GM15510 (cell line): ENCODE data around the gene FOXL2.

Experiments
- POLR2A ChIP-seq: IDR thresholded peaks from 3 replicates; pipeline ENCODE4 v1.6.1; 2011; ENCODE audit warnings: borderline replicate concordance; ENCODE audit not compliant: insufficient read length; ENCODE audit errors: extremely low read depth

Gene FOXL2

DNA sequence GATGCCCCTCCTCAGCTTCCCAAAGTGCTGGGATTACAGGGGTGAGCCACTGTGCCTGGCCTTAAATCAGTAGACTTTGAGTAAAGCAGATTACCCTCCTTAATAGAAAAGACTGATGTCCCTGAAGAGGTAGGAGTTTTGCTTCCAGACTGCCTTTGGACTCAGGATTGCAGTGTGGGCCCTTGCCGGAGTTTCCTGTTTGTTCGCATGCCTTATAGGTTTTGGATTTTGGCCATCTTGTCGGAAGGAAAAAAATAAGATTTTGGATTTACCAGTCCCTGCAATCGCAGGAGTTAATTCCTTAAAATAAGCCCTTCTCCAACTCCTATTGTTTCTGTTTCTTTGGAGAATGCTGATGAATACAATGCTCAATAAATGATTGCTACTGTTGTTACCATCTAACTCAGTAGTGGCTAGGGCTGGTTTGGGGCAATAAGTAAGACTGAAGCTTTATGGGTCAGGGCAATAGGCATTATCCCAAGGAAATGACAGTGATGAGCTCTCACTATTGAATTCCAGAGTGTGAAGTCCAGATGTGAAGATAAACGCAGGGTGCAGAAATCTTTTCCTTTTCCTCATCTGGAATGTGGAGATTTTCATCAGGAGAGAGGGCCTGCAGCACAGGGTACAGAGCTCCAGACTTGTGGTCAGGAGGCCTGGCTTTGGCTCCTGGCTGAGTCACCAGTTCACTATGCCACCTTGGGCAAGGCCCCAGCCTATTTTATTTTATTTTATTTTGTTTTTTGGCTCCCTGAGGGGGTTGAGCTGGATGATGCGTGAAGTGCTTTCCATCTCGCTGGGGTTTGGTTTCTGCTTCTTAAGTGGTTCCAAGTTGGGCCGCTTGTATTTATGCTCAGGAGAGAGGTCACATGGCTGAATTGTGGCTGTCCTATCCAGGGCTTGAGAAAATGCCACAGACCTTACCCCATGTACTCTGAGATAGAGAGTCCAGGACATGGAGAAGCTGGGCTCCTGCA, 25.3 kb downstream of the FOXL2 start:
- TF ChIP-seq POLR2A: no peak

DNA sequence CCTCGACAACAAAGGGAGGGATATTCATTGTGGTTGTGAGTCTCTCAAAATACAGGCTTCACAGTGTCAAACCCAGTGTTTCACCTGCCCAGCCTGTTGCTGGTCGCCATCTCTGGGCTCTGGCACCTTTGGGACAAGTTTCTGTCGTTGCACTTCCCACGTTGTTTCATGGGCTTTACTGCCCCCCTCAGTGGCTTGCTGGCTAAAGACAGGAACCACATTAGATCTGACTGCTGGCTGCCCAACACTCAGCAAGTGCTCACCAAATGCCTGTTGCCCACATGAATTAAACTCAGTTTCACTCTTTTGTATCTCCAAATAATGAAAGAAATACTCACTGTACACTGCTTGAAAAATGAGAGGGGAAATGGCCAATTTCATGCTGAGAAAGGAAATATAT, 27.6 kb downstream of the FOXL2 start:
- TF ChIP-seq POLR2A: no peak

DNA sequence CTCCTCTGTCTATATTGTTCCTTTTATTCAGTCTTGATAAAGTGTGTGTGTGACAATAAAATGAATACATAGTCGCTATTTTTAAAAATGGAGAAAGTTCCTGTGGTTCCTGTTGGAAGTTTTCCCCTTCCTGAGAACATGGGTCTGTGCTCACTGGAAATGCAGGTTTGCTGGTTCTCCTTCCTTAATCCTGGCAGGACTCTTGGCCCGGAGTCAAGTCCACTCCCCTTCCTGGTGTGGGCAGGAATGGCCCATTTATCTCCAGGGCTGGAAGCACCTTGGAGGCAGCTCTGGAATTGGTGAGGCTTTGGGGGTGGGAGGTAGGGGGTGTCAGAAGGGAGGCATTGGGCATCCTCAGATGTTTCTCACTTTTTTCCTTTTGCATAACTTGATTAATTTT, 30.1 kb downstream of the FOXL2 start:
- no peak for TF ChIP-seq POLR2A

DNA sequence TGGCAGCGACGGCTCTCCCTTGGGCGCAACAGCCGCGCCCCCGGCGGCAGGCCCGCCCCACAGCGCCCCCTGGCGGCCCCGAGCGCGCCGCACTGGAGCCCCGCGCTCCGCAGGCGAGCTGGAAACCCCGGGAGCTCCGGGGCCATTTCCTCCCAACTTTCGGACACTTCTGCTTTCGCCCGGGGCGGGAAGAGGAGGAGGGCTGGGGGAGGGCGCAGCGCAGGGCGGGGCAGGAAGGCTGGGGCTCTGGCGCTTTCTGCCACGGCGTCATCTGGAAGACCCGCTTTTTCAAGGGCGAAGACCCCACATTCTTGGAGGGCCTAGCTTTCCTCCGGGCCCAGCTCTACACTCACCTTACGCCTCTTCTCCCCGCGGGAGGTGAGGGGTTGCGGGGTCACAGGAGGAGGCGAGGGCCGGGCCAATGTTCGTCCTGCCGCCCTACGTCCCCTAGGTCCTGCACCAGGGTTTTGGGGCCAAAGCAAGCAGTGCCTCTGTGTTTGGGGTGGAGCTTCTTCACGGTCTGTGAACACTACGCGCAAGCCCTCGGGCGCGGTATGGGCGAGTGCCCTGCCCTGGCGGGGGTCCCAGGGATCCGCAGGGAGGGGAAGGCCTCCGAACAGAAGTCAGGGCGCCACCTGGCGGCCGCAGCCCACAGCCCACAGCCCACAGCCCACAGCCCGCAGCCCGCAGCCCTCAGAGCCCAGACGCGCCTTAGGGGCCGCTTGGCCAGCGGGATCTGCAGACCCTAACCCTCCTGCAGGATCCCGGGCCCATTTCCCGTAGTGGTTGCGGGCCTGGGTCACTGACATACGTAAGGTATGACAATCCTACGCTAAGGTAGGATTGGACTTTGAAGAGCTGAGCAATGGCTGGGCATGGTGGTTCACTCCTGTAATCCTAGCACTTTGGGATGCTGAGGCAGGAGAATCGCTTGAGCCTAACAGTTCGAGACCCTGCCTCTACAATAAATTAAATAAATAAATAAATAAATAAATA, 31.1 kb downstream of the FOXL2 start:
- no peak for TF ChIP-seq POLR2A

DNA sequence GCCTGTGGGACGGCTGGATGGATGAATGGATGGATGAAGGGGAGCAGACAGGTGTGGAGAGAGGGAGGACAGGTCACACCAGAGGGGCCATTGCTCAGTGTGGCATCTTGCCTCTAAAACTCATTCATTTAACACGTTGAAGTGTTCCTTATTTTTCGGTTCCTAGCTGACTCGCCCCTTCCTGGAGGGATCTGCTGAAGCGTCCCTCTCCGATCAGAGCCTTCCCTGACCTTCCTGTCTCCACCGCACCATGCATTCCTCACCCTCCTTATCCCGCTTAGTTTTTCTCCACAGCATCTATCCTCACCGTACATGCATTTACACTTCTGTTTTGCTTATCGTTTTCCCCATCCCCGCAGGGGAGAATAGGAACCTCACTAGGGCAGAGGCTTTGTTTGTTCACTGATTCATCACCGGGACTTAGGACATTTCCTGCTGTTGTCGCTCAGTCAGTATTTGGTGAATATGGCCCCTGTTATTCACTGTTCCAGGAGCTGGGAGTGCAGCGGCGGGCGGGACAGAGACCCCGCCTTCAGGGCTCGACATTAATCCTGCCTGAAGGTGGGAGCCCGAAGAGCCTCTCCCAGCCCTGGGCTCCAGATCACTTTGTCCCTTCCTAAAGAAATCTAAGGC, 32.0 kb downstream of the FOXL2 start:
- TF ChIP-seq POLR2A: no peak

DNA sequence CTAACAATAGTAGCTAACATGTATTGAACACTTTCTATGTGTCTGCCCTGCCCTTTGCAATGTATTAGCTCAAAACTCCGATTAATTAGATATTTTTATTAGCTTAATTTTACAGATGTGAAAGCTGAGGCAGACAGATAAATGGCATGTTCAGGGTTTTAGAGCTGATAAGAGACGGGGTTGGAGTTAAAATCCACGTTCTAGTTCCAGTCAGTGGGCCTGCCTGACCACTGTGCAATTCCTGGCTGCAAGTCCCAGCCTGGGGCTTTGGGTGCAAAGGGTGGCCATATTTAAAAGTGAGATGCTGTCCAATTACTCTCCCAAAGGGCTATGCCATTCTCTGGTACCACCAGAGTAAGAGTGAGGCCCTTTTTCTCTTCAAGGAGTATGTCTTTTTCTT, 33.2 kb downstream of the FOXL2 start:
- no peak for TF ChIP-seq POLR2A

DNA sequence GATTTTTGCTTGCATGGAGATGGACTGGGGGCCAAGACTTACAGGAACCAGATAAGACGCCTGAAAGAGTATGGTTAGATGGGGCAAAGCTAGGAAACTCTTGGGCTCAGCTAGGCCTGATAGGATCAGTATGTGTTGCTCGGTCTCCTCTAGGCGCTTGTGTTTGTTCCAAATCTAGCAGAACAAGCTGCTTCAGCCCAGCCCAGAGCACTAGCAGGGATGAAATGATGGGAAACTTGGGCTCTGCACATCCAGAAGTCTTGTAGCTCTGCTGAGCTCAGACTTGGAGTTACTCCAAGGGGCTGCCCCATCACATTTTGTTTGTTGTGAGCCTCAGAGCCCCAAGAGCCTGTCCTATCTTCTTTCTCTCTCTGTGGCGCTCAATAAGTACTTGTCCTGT, 34.7 kb downstream of the FOXL2 start:
- no peak for TF ChIP-seq POLR2A

DNA sequence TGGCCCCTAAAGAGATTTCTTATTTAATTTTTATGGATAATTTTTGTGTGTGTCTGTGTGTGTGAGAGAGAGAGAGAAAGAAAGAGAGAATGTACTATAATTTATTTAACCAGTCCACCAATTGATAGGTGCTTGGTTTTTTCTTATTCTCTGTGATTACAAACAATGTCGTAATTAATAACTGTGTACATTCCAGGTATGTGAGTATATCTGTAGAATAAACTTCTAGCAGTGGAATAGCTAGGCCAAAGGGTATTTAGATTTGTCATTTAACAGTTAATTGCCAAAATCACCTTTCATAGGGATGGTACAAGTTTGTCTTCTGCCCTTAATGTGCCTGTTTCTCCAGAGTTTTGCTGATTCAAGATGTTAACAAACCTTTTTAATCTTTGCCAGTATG, 35.3 kb downstream of the FOXL2 start:
- TF ChIP-seq POLR2A: no peak

DNA sequence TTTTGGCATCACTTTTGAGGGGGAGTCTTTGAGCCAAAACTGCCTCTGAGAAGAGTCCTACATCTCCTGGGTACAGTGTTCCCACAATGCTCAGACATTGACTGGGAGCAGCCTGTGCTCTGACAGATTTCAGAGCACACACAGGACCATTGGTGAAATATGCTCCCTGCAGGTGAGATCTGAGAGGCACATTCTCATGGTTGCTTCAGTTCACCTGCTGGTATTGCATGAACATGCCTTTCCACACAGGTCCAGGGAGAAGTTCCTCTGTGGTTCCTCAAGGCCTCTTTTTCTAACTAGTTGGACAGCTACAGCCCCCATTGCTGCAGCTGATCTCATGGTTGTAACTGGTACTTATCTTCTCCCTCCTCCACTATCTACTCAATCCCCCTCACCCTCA, 37.0 kb downstream of the FOXL2 start:
- TF ChIP-seq POLR2A: no peak

DNA sequence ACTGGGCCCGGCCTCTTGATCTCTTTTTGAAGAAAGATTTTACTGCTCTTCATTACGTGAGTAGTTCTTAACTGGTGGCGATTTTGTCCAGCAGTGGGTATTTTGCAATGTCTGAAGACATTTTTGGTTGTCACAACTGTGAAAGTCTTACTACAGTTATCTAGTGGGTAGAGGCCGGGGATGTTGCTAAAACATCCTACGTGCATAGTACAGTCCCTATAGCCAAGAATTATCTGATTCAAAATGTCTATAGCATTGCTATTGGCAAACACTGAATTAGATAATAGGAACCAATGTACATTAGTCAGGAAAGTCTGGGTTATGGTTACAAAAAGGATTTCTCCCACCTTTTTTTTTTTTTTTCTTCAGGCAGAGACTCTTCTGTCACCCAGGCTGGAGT, 38.1 kb downstream of the FOXL2 start:
- TF ChIP-seq POLR2A: no peak

DNA sequence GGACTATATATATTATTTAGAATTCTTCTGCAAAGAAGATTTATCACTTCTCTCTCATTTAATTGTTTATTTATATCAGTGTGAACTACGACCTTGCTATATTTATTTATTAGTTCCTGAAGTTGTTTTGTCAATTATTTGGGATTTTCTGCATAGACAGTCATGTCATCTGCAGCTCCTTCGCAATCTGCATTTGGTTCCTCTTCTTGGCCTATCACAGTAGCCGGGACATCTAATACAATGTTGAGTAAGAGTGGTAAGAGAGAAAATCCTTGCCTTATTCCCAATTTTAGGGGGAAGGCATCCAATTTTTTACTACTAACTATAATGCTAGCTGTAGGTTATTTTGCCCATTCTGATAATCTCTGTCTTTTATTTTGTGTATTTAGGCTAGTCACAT, 39.4 kb downstream of the FOXL2 start:
- TF ChIP-seq POLR2A: no peak

DNA sequence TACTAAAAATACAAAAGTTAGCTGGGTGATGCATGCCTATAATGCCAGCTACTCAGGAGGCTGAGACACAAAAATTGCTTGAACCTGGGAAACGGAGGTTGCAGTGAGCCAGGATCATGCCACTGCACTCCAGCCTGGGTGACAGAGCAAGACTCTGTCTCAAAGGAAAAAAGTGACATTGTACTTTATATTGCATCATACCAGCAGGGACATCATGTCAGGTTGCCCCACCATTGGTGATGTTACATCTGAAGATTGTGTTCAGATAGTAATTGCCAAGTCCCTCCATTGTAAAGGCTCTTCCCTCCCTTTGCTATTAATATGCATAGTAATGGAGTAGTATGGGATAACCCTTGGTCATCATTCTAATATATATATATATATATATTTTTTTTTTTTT, 44.8 kb downstream of the FOXL2 start:
- TF ChIP-seq POLR2A: no peak

DNA sequence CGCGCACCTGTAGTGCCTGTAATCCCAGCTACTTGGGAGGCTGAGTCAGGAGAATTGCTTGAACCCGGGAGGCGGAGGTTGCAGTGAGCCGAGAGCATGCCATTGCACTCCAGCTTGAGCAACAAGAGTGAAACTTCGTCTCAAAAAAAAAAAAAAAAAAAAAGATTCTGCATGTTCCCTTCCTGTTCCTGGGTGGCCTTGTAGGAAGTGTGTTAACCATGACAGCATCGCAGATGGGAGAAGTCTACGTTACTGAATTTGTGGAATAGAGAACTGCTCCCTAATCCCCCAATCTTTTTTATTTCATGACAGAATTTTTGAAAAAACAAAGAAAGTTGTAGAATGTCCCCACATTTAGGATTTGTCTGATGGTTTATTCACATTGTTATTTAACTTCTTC, 45.4 kb downstream of the FOXL2 start:
- TF ChIP-seq POLR2A: no peak

DNA sequence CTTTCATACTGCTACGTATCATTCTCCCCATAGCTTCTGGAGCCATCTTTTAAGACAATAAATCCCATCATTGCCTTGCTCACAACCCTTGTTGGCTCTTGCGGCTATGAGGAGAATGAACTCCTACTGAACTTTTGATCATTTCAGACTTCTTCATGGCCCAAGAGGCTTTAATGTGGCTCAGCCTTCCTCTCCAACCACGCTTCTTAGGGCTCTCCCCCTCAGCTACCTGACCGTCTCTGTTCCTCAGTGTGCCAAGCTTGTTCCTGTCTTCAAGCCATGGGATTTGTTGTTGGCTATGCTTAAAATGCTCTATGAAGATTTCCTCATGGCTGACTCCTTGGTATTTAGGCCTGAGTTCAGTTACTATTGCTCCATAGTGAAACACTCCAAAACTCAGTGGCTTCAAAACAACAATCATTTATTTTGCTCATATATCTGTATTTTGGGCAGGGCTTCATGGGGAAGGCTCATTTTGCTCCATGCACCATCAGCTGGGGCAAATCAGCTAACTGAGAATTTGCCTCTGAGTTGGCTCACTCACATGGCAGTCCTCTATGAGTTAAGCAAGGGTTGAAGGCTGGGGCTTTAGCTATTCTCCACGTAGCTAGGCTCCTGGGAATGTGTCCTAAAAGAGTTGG, 47.5 kb downstream of the FOXL2 start:
- no peak for TF ChIP-seq POLR2A
